ENCODE data around the gene FRMPD2.

DNA sequence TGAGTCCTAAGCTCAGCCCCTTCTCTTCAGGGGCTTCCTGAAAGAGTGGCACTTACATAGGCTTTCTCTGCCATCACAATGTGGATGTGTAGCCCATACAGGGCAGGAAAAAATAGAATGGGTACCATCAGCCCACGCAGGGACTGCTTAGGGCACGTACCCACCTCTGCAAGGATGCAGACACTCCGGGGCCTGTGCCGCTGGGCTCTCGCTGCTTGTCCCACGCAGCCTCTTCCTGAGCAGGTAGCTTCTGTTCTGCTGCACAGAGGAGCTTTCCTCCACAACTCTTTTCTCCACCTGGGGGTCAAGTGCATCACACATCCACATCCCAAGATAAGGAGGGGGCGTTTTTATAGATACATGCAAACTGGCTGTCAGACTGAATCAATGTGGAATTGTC lies 34.3 kb downstream of the FRMPD2 start:
- TF ChIP-seq, protein P1, sequence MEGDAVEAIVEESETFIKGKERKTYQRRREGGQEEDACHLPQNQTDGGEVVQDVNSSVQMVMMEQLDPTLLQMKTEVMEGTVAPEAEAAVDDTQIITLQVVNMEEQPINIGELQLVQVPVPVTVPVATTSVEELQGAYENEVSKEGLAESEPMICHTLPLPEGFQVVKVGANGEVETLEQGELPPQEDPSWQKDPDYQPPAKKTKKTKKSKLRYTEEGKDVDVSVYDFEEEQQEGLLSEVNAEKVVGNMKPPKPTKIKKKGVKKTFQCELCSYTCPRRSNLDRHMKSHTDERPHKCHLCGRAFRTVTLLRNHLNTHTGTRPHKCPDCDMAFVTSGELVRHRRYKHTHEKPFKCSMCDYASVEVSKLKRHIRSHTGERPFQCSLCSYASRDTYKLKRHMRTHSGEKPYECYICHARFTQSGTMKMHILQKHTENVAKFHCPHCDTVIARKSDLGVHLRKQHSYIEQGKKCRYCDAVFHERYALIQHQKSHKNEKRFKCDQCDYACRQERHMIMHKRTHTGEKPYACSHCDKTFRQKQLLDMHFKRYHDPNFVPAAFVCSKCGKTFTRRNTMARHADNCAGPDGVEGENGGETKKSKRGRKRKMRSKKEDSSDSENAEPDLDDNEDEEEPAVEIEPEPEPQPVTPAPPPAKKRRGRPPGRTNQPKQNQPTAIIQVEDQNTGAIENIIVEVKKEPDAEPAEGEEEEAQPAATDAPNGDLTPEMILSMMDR (IDR thresholded peaks at IDR 0.05; ENCODE audit: poor library complexity, severe bottlenecking) = no peak
- TF ChIP-seq POLR2AphosphoS5 (IDR thresholded peaks at IDR 0.05) = no peak
- TF ChIP-seq EP300 (conservative IDR thresholded peaks at IDR 0.05; ENCODE audit: poor library complexity, severe bottlenecking) = no peak
- TF ChIP-seq SMC3 (conservative IDR thresholded peaks at IDR 0.05; ENCODE audit: poor library complexity) = no peak
- TF ChIP-seq RAD21 (conservative IDR thresholded peaks at IDR 0.05) = no peak
- TF ChIP-seq TAF1 (IDR thresholded peaks at IDR 0.05; ENCODE audit: low read depth) = no peak
